GM12865 (cell line): ENCODE results near the gene ATP11A.

Source experiments
- DNase-seq: peaks from one replicate; pipeline ENCODE4 v3.0.0; 2010; ENCODE audit warnings: low read depth
- H3K4me3 ChIP-seq: 2 replicates; pipeline ENCODE4 v1.5.1; 2011; ENCODE audit warnings: mild to moderate bottlenecking, low read depth, low read length, control low read depth
- TF ChIP-seq, protein P1 (sequence below): IDR thresholded peaks from 2 replicates; pipeline ENCODE4 v1.5.1; 2011; ENCODE audit warnings: low read length, control low read depth, low read depth, inconsistent platforms; ENCODE audit not compliant: insufficient read depth; ENCODE audit errors: missing control alignments

The ATP11A gene

DNA sequence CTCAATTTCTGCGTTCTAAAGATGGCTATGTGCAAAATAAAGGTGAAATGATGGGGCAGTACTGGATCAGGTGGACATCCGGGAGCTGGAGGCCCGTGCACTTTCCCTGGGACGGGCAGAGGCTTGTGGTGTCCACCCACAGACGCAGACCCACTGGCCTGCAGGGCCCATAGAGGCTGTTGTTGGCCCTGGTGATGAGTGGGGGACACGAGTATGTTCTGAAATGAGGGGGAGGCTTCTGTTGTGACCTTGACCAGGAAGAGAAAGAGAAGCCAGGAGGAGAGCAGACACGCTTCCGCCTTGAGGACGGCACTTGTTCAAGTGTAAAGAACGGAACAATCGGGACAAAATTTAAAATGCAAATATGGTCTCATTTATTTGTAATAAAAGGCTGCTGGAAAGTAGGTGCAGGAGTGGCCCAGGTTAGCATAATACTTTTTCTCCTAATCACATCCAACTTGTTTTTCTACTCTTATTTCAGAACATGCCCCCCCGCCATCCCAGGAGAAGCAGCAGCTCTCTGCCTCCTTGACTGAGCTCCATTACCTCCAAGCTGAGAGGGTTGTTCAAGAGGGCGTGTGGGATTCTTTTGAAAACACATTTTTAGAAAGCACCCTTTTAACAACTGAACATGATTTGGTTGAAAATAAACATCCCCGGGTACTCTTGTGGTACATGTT, 27.1 kb downstream of the ATP11A start:
- H3K4me3 ChIP-seq, result no peak overlapping the region
- TF ChIP-seq, protein P1, sequence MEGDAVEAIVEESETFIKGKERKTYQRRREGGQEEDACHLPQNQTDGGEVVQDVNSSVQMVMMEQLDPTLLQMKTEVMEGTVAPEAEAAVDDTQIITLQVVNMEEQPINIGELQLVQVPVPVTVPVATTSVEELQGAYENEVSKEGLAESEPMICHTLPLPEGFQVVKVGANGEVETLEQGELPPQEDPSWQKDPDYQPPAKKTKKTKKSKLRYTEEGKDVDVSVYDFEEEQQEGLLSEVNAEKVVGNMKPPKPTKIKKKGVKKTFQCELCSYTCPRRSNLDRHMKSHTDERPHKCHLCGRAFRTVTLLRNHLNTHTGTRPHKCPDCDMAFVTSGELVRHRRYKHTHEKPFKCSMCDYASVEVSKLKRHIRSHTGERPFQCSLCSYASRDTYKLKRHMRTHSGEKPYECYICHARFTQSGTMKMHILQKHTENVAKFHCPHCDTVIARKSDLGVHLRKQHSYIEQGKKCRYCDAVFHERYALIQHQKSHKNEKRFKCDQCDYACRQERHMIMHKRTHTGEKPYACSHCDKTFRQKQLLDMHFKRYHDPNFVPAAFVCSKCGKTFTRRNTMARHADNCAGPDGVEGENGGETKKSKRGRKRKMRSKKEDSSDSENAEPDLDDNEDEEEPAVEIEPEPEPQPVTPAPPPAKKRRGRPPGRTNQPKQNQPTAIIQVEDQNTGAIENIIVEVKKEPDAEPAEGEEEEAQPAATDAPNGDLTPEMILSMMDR, result no peak
- no peak for DNase-seq

DNA sequence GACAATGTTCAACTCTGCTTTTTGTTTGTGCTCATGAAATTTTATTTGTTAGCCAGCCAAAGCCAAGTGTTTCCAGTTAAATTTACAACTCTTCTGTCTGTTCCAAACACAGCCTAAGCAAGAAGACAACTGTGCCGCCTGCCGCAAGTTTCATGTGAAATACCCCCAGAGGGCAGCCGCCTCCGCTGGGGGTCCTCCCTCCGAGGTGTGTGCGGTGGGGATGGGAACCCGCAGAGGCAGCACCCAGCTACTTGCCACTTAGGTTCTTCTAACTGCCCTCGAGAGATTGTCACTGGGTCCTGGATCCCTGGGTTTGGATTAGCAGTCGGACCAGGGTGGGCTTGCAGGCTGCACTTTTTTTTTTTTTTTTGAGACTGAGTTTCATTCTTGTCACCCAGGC, 28.5 kb downstream of the ATP11A start:
- no peak for DNase-seq
- H3K4me3 ChIP-seq, result no peak overlapping the region
- TF ChIP-seq, protein P1, result no peak

DNA sequence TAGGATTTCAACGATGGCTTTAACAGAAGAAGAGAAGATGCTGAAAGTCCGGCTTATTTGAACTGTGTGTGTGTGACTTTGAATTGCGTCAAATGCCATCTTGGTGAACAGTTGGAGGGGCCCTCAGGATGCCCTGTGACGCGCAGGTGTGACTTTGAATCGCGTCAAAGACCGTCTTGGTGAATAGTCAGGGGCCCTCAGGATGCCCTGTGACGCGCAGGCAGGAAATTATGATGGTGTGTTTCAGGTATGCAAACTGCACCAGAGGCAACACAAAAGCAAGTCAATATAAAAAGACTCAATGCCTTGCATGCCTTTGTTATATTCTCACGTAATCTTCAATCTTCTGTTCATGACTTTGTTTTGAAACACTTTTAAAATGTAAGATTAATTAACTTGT, 29.2 kb downstream of the ATP11A start:
- TF ChIP-seq, protein P1, result no peak
- DNase-seq, result no peak
- no peak overlapping the region for H3K4me3 ChIP-seq

DNA sequence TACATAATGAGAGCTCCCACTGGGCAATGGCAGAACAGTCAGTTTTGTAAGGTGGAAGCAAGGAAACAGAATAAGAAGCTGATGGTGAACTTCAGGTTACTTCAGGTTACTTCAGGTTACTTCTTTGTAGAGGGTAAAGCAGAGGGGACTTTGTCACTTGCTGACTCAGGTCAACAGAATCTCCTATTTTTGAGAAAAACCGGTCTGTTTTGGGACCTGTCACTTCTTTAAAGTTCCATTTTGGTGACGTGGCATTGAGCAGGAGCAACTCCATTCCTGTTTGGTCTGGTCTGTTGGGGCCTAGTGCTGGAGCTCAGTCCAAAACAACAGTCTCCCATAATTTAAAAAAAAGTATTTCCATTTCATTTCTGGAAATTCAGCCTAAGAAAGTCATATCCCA, 29.7 kb downstream of the ATP11A start:
- DNase-seq, result no peak
- no peak overlapping the region for H3K4me3 ChIP-seq
- TF ChIP-seq, protein P1, result no peak

DNA sequence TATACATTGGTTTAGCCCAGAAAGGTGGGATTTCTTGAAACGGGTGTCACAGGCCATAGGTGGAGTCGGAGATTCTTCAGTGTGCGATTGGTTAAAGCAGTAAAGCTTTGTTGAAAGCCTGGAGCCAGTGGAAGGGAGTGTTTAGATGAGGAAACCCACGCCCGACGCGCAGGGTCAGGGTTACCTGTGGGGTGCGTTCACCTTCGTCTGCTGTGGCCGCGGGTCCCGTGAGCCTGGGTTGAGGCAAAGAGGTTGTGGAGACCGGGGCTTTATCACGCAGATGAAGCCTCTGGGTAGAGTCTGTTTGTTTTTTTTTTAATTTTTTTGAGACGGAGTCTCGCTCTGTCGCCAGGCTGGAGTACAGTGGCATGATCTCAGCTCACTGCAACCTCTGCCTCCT, 30.4 kb downstream of the ATP11A start:
- no peak overlapping the region for H3K4me3 ChIP-seq
- TF ChIP-seq, protein P1, result no peak
- DNase-seq, result no peak

DNA sequence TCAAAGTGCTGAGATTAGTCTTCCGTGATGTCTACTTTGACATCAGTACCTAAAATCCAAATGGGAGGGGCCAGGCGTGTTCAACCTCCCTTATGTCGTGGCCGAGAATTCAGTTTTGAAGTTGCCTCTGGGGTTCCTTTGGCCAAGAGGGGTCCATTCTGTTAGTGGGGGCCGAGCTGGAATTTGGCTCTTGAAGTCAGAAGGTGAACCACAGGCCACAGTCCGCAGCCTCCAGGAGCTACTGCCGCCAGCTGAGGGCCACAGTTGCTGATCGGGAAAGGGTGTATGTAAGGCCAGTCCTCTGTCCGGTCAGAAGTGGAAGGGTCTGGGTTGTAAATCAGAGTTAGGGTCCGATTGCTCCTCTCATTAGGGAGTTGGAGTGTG, 31.0 kb downstream of the ATP11A start:
- no peak overlapping the region for H3K4me3 ChIP-seq
- TF ChIP-seq, protein P1, result no peak

More for the DNA sequence above, 31.0 kb downstream of the ATP11A start:
- DNase-seq, result no peak
